GM23338 (cell line): Measurements from ENCODE around the gene CD80.

Experiments
- CREB1 ChIP-seq: fragments of 250-450 bp; sonication (Bioruptor Pico); IDR thresholded peaks from 2 replicates; pipeline ENCODE4 v1.5.0; 2020; ENCODE audit warnings: low read depth, mild to moderate bottlenecking, moderate library complexity
- EZH2 ChIP-seq: fragments of 200-600 bp; sonication (generic); IDR thresholded peaks from one replicate; pipeline ENCODE4 v1.8.0; 2017; ENCODE audit warnings: antibody characterized with exemption, mild to moderate bottlenecking, low read depth; ENCODE audit not compliant: unreplicated experiment
- EZH2phosphoT487 ChIP-seq: fragments of 200-600 bp; sonication (generic); IDR thresholded peaks from one replicate; pipeline ENCODE4 v1.8.1; 2018; ENCODE audit warnings: antibody characterized with exemption; ENCODE audit not compliant: unreplicated experiment
- JUNB ChIP-seq: IDR thresholded peaks from one replicate; pipeline ENCODE4 v1.6.1; 2016; ENCODE audit warnings: antibody characterized with exemption; ENCODE audit not compliant: unreplicated experiment
- NANOG ChIP-seq: IDR thresholded peaks from 2 replicates; pipeline ENCODE4 v1.6.1; 2016; ENCODE audit warnings: antibody characterized with exemption, borderline replicate concordance
- POLR2AphosphoS5 ChIP-seq: IDR thresholded peaks from 2 replicates; pipeline ENCODE4 v1.6.1; 2016; ENCODE audit warnings: antibody characterized with exemption, low read depth
- ZNF331 ChIP-seq: fragments of 250-450 bp; sonication (Bioruptor Pico); IDR thresholded peaks from 2 replicates; pipeline ENCODE4 v1.5.0; 2020; ENCODE audit warnings: low read depth, mild to moderate bottlenecking, moderate library complexity
- TF ChIP-seq, protein P1 (sequence below), 2 experiments: fragments of 200-600 bp in 1 of 2; sonication (generic) in 1 of 2; conservative IDR thresholded peaks; 2 replicates each; pipeline versions ENCODE4 v1.5.1 to v1.6.1; 2016 to 2017; ENCODE audit warnings: antibody characterized with exemption in 2 of 2, low read depth in 2 of 2, mild to moderate bottlenecking in 2 of 2, moderate library complexity in 1 of 2
- TF ChIP-seq, protein P2 (sequence below): IDR thresholded peaks from one replicate; pipeline ENCODE4 v1.6.1; 2018; ENCODE audit warnings: antibody characterized with exemption; ENCODE audit not compliant: unreplicated experiment
- TF ChIP-seq, protein P3 (sequence below): fragments of 250-450 bp; sonication (Bioruptor Pico); IDR thresholded peaks from 2 replicates; pipeline ENCODE4 v1.5.0; 2020; ENCODE audit warnings: mild to moderate bottlenecking, moderate library complexity

DNA sequence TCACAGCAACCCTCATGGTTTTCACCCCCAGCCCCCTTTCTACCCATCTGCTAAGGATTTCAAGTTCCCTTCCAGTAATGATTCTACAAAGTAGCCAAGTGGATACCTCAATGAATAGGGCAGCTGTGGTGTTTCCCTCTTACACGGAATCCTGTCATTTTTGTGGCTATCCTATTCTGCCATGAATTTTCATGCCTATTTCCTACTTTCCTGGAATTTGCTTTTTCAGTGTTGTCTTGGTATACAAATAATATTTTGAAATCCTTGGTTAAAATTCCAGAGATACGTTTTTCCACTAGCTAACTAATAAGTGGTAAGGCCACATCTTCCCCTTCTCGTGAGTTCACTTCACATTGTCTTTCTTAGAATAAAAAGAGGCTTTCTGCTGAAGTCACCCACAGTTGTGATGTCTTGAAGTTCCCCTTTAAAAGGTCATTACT is 27.3 kb upstream of the CD80 start:
- no peak for TF ChIP-seq POLR2AphosphoS5
- TF ChIP-seq, protein P1, sequence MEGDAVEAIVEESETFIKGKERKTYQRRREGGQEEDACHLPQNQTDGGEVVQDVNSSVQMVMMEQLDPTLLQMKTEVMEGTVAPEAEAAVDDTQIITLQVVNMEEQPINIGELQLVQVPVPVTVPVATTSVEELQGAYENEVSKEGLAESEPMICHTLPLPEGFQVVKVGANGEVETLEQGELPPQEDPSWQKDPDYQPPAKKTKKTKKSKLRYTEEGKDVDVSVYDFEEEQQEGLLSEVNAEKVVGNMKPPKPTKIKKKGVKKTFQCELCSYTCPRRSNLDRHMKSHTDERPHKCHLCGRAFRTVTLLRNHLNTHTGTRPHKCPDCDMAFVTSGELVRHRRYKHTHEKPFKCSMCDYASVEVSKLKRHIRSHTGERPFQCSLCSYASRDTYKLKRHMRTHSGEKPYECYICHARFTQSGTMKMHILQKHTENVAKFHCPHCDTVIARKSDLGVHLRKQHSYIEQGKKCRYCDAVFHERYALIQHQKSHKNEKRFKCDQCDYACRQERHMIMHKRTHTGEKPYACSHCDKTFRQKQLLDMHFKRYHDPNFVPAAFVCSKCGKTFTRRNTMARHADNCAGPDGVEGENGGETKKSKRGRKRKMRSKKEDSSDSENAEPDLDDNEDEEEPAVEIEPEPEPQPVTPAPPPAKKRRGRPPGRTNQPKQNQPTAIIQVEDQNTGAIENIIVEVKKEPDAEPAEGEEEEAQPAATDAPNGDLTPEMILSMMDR (conservative IDR thresholded peaks at IDR 0.05; ENCODE audit: low read depth in 2 of 2): no peak
- TF ChIP-seq, protein P2, sequence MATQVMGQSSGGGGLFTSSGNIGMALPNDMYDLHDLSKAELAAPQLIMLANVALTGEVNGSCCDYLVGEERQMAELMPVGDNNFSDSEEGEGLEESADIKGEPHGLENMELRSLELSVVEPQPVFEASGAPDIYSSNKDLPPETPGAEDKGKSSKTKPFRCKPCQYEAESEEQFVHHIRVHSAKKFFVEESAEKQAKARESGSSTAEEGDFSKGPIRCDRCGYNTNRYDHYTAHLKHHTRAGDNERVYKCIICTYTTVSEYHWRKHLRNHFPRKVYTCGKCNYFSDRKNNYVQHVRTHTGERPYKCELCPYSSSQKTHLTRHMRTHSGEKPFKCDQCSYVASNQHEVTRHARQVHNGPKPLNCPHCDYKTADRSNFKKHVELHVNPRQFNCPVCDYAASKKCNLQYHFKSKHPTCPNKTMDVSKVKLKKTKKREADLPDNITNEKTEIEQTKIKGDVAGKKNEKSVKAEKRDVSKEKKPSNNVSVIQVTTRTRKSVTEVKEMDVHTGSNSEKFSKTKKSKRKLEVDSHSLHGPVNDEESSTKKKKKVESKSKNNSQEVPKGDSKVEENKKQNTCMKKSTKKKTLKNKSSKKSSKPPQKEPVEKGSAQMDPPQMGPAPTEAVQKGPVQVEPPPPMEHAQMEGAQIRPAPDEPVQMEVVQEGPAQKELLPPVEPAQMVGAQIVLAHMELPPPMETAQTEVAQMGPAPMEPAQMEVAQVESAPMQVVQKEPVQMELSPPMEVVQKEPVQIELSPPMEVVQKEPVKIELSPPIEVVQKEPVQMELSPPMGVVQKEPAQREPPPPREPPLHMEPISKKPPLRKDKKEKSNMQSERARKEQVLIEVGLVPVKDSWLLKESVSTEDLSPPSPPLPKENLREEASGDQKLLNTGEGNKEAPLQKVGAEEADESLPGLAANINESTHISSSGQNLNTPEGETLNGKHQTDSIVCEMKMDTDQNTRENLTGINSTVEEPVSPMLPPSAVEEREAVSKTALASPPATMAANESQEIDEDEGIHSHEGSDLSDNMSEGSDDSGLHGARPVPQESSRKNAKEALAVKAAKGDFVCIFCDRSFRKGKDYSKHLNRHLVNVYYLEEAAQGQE: no peak
- no peak for TF ChIP-seq EZH2
- TF ChIP-seq JUNB: no peak
- TF ChIP-seq EZH2phosphoT487: no peak
- no peak for TF ChIP-seq CREB1 (CRISPR knock-in tag)
- TF ChIP-seq, protein P3, sequence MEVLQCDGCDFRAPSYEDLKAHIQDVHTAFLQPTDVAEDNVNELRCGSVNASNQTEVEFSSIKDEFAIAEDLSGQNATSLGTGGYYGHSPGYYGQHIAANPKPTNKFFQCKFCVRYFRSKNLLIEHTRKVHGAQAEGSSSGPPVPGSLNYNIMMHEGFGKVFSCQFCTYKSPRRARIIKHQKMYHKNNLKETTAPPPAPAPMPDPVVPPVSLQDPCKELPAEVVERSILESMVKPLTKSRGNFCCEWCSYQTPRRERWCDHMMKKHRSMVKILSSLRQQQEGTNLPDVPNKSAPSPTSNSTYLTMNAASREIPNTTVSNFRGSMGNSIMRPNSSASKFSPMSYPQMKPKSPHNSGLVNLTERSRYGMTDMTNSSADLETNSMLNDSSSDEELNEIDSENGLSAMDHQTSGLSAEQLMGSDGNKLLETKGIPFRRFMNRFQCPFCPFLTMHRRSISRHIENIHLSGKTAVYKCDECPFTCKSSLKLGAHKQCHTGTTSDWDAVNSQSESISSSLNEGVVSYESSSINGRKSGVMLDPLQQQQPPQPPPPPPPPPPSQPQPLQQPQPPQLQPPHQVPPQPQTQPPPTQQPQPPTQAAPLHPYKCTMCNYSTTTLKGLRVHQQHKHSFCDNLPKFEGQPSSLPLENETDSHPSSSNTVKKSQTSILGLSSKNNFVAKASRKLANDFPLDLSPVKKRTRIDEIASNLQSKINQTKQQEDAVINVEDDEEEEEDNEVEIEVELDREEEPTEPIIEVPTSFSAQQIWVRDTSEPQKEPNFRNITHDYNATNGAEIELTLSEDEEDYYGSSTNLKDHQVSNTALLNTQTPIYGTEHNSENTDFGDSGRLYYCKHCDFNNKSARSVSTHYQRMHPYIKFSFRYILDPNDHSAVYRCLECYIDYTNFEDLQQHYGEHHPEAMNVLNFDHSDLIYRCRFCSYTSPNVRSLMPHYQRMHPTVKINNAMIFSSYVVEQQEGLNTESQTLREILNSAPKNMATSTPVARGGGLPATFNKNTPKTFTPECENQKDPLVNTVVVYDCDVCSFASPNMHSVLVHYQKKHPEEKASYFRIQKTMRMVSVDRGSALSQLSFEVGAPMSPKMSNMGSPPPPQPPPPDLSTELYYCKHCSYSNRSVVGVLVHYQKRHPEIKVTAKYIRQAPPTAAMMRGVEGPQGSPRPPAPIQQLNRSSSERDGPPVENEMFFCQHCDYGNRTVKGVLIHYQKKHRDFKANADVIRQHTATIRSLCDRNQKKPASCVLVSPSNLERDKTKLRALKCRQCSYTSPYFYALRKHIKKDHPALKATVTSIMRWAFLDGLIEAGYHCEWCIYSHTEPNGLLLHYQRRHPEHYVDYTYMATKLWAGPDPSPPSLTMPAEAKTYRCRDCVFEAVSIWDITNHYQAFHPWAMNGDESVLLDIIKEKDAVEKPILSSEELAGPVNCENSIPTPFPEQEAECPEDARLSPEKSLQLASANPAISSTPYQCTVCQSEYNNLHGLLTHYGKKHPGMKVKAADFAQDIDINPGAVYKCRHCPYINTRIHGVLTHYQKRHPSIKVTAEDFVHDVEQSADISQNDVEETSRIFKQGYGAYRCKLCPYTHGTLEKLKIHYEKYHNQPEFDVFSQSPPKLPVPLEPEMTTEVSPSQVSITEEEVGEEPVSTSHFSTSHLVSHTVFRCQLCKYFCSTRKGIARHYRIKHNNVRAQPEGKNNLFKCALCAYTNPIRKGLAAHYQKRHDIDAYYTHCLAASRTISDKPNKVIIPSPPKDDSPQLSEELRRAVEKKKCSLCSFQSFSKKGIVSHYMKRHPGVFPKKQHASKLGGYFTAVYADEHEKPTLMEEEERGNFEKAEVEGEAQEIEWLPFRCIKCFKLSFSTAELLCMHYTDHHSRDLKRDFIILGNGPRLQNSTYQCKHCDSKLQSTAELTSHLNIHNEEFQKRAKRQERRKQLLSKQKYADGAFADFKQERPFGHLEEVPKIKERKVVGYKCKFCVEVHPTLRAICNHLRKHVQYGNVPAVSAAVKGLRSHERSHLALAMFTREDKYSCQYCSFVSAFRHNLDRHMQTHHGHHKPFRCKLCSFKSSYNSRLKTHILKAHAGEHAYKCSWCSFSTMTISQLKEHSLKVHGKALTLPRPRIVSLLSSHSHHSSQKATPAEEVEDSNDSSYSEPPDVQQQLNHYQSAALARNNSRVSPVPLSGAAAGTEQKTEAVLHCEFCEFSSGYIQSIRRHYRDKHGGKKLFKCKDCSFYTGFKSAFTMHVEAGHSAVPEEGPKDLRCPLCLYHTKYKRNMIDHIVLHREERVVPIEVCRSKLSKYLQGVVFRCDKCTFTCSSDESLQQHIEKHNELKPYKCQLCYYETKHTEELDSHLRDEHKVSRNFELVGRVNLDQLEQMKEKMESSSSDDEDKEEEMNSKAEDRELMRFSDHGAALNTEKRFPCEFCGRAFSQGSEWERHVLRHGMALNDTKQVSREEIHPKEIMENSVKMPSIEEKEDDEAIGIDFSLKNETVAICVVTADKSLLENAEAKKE (CRISPR knock-in tag): no peak
- no peak for TF ChIP-seq ZNF331 (CRISPR knock-in tag)
- TF ChIP-seq NANOG: no peak
